ENCODE measurements around the gene HOXA3. TPM values are rescaled to one million over a fixed set of nuclear protein-coding genes. Genes with fewer than 3 reads are reported as not detected.

Gene HOXA3
- total and polyA plus RNA-seq, 2 experiments from 2014 or later = 0.83 to 4.1 TPM

GRCh38 chr7:27112955-27113949 is 39.1 kb downstream of the HOXA3 start:
- Histone ChIP-seq H3K79me2 (peaks cover 24% of the 10 kb centered on the region), H3K4me3 (peak overlapping the region; percentile 24), H2AFZ (peak overlapping the region; percentile 10), H3K27ac (peak overlapping the region; percentile 80), H3K4me1 (ENCODE audit: insufficient read depth) (peaks cover 18% of the 10 kb centered on the region), H3K9me3 (ENCODE audit: low read depth) (no peaks in the 10 kb centered on the region), H3K27me3 (peaks cover 75% of the 10 kb centered on the region), H3K36me3 (replicated peaks; ENCODE audit: insufficient read depth, low read depth) (no peaks in the 10 kb centered on the region), H4K20me1 (ENCODE audit: insufficient read depth, poor library complexity, severe bottlenecking) (no peaks in the 10 kb centered on the region), H3K4me2 (peak overlapping the region; percentile 91), H3K9me2 (replicated peaks; ENCODE audit: insufficient read depth) (no peaks in the 10 kb centered on the region)
- WGBS (ENCODE audit: low lambda C conversion rate, missing lambda C conversion rate) = 8% methylated on average over 39 of the region's 57 CpGs
- TF ChIP-seq EZH2phosphoT487 (IDR thresholded peaks at IDR 0.05; ENCODE audit: low read depth, severe bottlenecking, unreplicated experiment) (peak; percentile 65), CTCF (IDR thresholded peaks at IDR 0.05; ENCODE audit: poor library complexity) (no peak), EZH2 (IDR thresholded peaks at IDR 0.05; ENCODE audit: borderline replicate concordance) (peak; percentile 91)
- DNase-seq (ENCODE audit: low spot score) = peak; percentile 84

- H2AFZ ChIP-seq = no peak overlapping the region
- no peak for DNase-seq (ENCODE audit: low spot score)
- H3K4me1 ChIP-seq (ENCODE audit: insufficient read depth) = peaks cover 18% of the 10 kb centered on the region
- no peaks in the 10 kb centered on the region for H4K20me1 ChIP-seq (ENCODE audit: insufficient read depth, poor library complexity, severe bottlenecking)
- H3K4me3 ChIP-seq = no peak overlapping the region
- peak overlapping the region; percentile 80 for H3K27ac ChIP-seq
- H3K36me3 ChIP-seq (replicated peaks; ENCODE audit: insufficient read depth, low read depth) = no peaks in the 10 kb centered on the region
- peaks cover 20% of the 10 kb centered on the region for H3K79me2 ChIP-seq
- H3K9me2 ChIP-seq (replicated peaks; ENCODE audit: insufficient read depth) = no peaks in the 10 kb centered on the region
- H3K4me2 ChIP-seq = peak overlapping the region; percentile 91
- 56% methylated on average over 4 of the region's 4 CpGs for WGBS (ENCODE audit: low lambda C conversion rate, missing lambda C conversion rate)
- TF ChIP-seq CTCF (IDR thresholded peaks at IDR 0.05; ENCODE audit: poor library complexity) (no peak), EZH2 (IDR thresholded peaks at IDR 0.05; ENCODE audit: borderline replicate concordance) (no peak), EZH2phosphoT487 (IDR thresholded peaks at IDR 0.05; ENCODE audit: low read depth, severe bottlenecking, unreplicated experiment) (no peak)
- H3K9me3 ChIP-seq (ENCODE audit: low read depth) = no peaks in the 10 kb centered on the region
- H3K27me3 ChIP-seq = peaks cover 80% of the 10 kb centered on the region
Observed at GRCh38 chr7:27112361-27112760, 40.0 kb downstream of the HOXA3 start.

GRCh38 chr7:27111751-27112277 is 40.6 kb downstream of the HOXA3 start:
- no peak for TF ChIP-seq CTCF (IDR thresholded peaks at IDR 0.05; ENCODE audit: poor library complexity)
- TF ChIP-seq EZH2 (IDR thresholded peaks at IDR 0.05; ENCODE audit: borderline replicate concordance) = no peak
- no peak for TF ChIP-seq EZH2phosphoT487 (IDR thresholded peaks at IDR 0.05; ENCODE audit: low read depth, severe bottlenecking, unreplicated experiment)
- Histone ChIP-seq H3K4me2 (peak overlapping the region; percentile 91), H3K9me2 (replicated peaks; ENCODE audit: insufficient read depth) (no peaks in the 10 kb centered on the region), H3K79me2 (peaks cover 18% of the 10 kb centered on the region), H3K27me3 (peaks cover 81% of the 10 kb centered on the region), H2AFZ (no peak overlapping the region), H3K4me1 (ENCODE audit: insufficient read depth) (peaks cover 19% of the 10 kb centered on the region), H3K36me3 (replicated peaks; ENCODE audit: insufficient read depth, low read depth) (no peaks in the 10 kb centered on the region), H3K9me3 (ENCODE audit: low read depth) (no peaks in the 10 kb centered on the region), H3K27ac (peak overlapping the region; percentile 56), H3K4me3 (no peak overlapping the region), H4K20me1 (ENCODE audit: insufficient read depth, poor library complexity, severe bottlenecking) (no peaks in the 10 kb centered on the region)
- DNase-seq (ENCODE audit: low spot score) = no peak
- WGBS (ENCODE audit: low lambda C conversion rate, missing lambda C conversion rate) = 25% methylated on average over 4 of the region's 4 CpGs

All from hepatocyte (in vitro differentiated cells).